Measurements from ENCODE around the gene TNFRSF21. TPM values are rescaled to one million over a fixed set of nuclear protein-coding genes. Genes with fewer than 3 reads are reported as not detected.

TNFRSF21 gene
- total and polyA plus RNA-seq, 11 donors = 2.7 to 18.1 (median 5.6) TPM

GRCh38 chr6:47196113-47196512 lies 113.6 kb downstream of the TNFRSF21 start:
- DNase-seq = no peak
- no peak for TF ChIP-seq POLR2A (IDR thresholded peaks at IDR 0.05)
- TF ChIP-seq CTCF (IDR thresholded peaks at IDR 0.05) = no peak
- Histone ChIP-seq H3K9me3 (no peaks in the 10 kb centered on the region), H3K36me3 (no peaks in the 10 kb centered on the region), H3K4me3 (no peak overlapping the region), H3K4me1 (peaks cover 0 to 11% (median 5%) of the 10 kb centered on the region in 12 donors), H3K27me3 (no peaks in the 10 kb centered on the region), H3K27ac (peak overlapping the region in 1 of 12 donors; percentile 59)
- intact Hi-C loops (cut with DNase I) = no loop called here
- WGBS, 4 donors = 81 to 86% (median 82%) methylated on average over 5 of the region's 5 CpGs
- ATAC-seq = no peak

DNA sequence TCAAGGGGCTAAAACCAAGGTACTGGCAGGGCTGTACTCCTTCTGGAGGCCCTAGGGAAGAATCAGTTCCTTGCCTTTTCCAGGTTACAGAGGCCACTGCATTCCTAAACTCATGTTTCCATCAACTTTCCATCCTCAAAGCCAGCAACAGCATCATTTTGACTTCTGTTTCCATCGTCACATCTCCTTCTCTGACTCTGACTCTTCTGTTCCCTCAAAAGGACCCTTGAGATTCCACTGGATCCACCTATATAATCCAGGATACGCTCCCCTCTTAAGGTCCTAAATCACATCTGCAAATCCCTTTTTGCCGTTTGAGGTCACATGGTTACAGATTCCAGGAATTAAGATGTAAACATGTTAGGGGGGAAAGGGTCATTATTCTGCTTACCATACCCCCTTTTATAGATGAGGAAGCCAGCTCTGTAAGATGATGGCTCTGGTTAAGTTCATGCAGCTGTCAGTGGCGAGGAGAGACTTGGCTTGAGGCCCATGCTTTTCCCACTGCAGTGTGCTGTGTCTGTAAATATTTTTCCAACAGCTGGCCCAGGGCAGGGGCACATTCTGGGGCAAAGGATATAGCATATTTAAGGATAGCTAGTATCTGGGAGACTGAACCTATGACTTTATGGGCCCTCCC lies 114.6 kb downstream of the TNFRSF21 start:
- Histone ChIP-seq H3K4me3 (no peak overlapping the region), H3K27me3 (no peaks in the 10 kb centered on the region), H3K9me3 (no peaks in the 10 kb centered on the region), H3K27ac (peak overlapping the region in 1 of 12 donors; percentile 59), H3K36me3 (no peaks in the 10 kb centered on the region), H3K4me1 (peaks cover 0 to 11% (median 5%) of the 10 kb centered on the region in 12 donors)
- peak; percentile 54 to 71 (median 63) for DNase-seq
- peak; percentile 82 to 93 (median 88) for ATAC-seq
- 38 to 44% (median 40%) methylated on average over 4 of the region's 4 CpGs for WGBS, 4 donors
- TF ChIP-seq POLR2A (IDR thresholded peaks at IDR 0.05) (no peak), CTCF (IDR thresholded peaks at IDR 0.05) (no peak)
- intact Hi-C loops (cut with DNase I) = no loop called here

DNA sequence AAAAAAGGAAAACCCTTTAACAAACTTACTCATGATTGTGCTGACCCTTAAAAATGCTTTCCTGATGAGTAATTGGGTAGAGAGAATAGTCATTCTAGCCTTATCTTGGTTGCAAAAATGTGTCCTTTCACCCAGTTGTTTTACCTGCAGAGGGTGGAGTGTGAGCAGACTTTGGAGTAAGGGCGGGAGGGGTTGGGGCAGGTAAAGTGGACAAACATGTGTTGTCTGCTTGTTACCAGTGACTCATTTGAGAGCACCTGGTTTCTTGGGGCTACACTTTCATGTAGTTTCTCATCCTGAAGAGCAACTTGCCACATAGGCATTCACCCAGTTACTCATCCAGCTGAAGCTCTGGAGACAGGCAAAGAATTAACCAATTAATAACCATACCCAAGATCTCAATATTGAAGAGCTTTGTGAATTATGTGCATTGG lies 121.1 kb downstream of the TNFRSF21 start:
- Histone ChIP-seq H3K4me3 (no peak overlapping the region), H3K27ac (no peak overlapping the region), H3K9me3 (no peaks in the 10 kb centered on the region), H3K27me3 (no peaks in the 10 kb centered on the region), H3K4me1 (no peaks in the 10 kb centered on the region), H3K36me3 (no peaks in the 10 kb centered on the region)
- no peak for ATAC-seq
- DNase-seq = no peak
- intact Hi-C loops (cut with DNase I) = no loop called here
- TF ChIP-seq POLR2A (IDR thresholded peaks at IDR 0.05) = no peak
- TF ChIP-seq CTCF (IDR thresholded peaks at IDR 0.05) = no peak
- WGBS, 4 donors = 83 to 94% (median 93%) methylated on average over 1 of the region's 1 CpG

- intact Hi-C loops (cut with DNase I) = no loop called here
- TF ChIP-seq CTCF (IDR thresholded peaks at IDR 0.05) = no peak
- no peak for TF ChIP-seq POLR2A (IDR thresholded peaks at IDR 0.05)
Observed at GRCh38 chr6:47187893-47188587, 121.7 kb downstream of the TNFRSF21 start.

More at GRCh38 chr6:47187893-47188587, 121.7 kb downstream of the TNFRSF21 start:
- no peaks in the 10 kb centered on the region for H3K27me3 ChIP-seq
- H3K4me3 ChIP-seq = no peak overlapping the region
- DNase-seq (no peak), ATAC-seq (no peak)
- H3K4me1 ChIP-seq = no peaks in the 10 kb centered on the region
- WGBS, 4 donors = 85 to 90% (median 88%) methylated on average over 5 of the region's 5 CpGs
- H3K36me3 ChIP-seq = no peaks in the 10 kb centered on the region
- no peaks in the 10 kb centered on the region for H3K9me3 ChIP-seq
- no peak overlapping the region for H3K27ac ChIP-seq

All from heart left ventricle (tissue), 16 donors.